H1 (cell line): ENCODE results near the gene HSPB1. TPM values are rescaled to one million over a fixed set of nuclear protein-coding genes. Genes with fewer than 3 reads are reported as not detected.
"Not testable (repeated sequence)": the region's sequence is repeated elsewhere in the genome, so short reads cannot be mapped to it uniquely, and the experiment has no call there.

Experiments used
- CTCF ChIA-PET: fragments of 300-600 bp; sonication (Branson Sonifier 250); formaldehyde crosslinking; loops from one replicate; lab custom pipeline; 2021; ENCODE audit not compliant: partially characterized antibody; lab: Charles Lee
- POLR2A ChIA-PET: fragments of 300-600 bp; sonication (Branson Sonifier 250); formaldehyde crosslinking; loops from one replicate; lab custom pipeline; 2021; ENCODE audit warnings: inconsistent platforms; ENCODE audit not compliant: partially characterized antibody; lab: Charles Lee
- DNase-seq, 2 experiments: peaks; one replicate each; pipeline versions ENCODE4 v3.0.0 to v3.0.0-alpha.2; 2010 to 2022; ENCODE audit warnings: low spot score in 2 of 2, low read depth in 1 of 2, mixed read lengths in 1 of 2
- FAIRE-seq: peaks from 2 replicates; lab custom pipeline; 2011; peaks lifted over from hg19 to GRCh38; lab: Jason Lieb, UNC
- H2AFZ ChIP-seq: 2 replicates; pipeline ENCODE4 v1.8.1; 2012; ENCODE audit warnings: low read length, inconsistent platforms
- H2AK5ac ChIP-seq: 2 replicates; pipeline ENCODE4 v1.6.1; 2013; ENCODE audit warnings: low read depth, low read length
- H2BK120ac ChIP-seq: replicated peaks from 2 replicates; pipeline ENCODE3; 2013; ENCODE audit warnings: low read depth, low read length, inconsistent platforms
- H2BK12ac ChIP-seq: 2 replicates; pipeline ENCODE4 v1.6.1; 2013; ENCODE audit warnings: low read depth, low read length
- H2BK15ac ChIP-seq: 2 replicates; pipeline ENCODE4 v1.6.1; 2013; ENCODE audit warnings: low read length
- H2BK20ac ChIP-seq: 2 replicates; pipeline ENCODE4 v1.6.1; 2013; ENCODE audit warnings: low read length
- H2BK5ac ChIP-seq: 2 replicates; pipeline ENCODE4 v1.6.1; 2013; ENCODE audit warnings: low read depth, low read length
- H3K14ac ChIP-seq: 2 replicates; pipeline ENCODE4 v1.6.1; 2013; ENCODE audit warnings: inconsistent platforms; ENCODE audit not compliant: insufficient read length
- H3K18ac ChIP-seq: 2 replicates; pipeline ENCODE4 v1.6.1; 2013; ENCODE audit warnings: low read length; ENCODE audit errors: extremely low read depth
- H3K23ac ChIP-seq: 2 replicates; pipeline ENCODE4 v1.6.1; 2013; ENCODE audit warnings: inconsistent platforms; ENCODE audit not compliant: insufficient read length
- H3K23me2 ChIP-seq: 2 replicates; pipeline ENCODE4 v1.6.1; 2013; ENCODE audit warnings: low read depth, low read length
- H3K27ac ChIP-seq: 2 replicates; pipeline ENCODE4 v1.6.1; 2011; ENCODE audit warnings: low read depth, low read length, inconsistent platforms
- H3K27me3 ChIP-seq, 4 experiments: replicated peaks in 1 of 4; 1 replicate in 1 of 4; 2 replicates in 3 of 4; pipeline versions ENCODE4 v1.6.1 to v1.8.1; 2011 to 2013; ENCODE audit warnings: low read length in 3 of 4, mild to moderate bottlenecking in 3 of 4, inconsistent platforms in 2 of 4, mixed read lengths in 2 of 4, moderate library complexity in 1 of 4; ENCODE audit not compliant: control insufficient read depth in 3 of 4, insufficient read depth in 3 of 4; ENCODE audit errors: extremely low read depth in 1 of 4
- H3K36me3 ChIP-seq, 4 experiments: 2 replicates each; pipeline versions ENCODE4 v1.6.1 to v1.8.1; 2011 to 2013; ENCODE audit warnings: mild to moderate bottlenecking in 4 of 4, low read length in 3 of 4, moderate library complexity in 2 of 4, control low read depth in 1 of 4, inconsistent platforms in 1 of 4; ENCODE audit not compliant: insufficient read depth in 4 of 4, control insufficient read depth in 2 of 4
- H3K4ac ChIP-seq: replicated peaks from 2 replicates; pipeline ENCODE3; 2013; ENCODE audit warnings: low read length, low read depth, mixed read lengths, inconsistent platforms; ENCODE audit not compliant: insufficient read length
- H3K4me1 ChIP-seq, 4 experiments: replicated peaks in 1 of 4; 1 replicate in 1 of 4; 2 replicates in 3 of 4; pipeline versions ENCODE4 v1.6.1 to v1.8.1; 2011 to 2013; ENCODE audit warnings: low read length in 3 of 4, inconsistent platforms in 2 of 4, mixed read lengths in 1 of 4; ENCODE audit not compliant: insufficient read depth in 4 of 4, control insufficient read depth in 3 of 4
- H3K4me2 ChIP-seq, 2 experiments: 2 replicates each; pipeline versions ENCODE4 v1.6.1 to v1.8.1; 2011 to 2013; ENCODE audit warnings: low read depth in 2 of 2, low read length in 2 of 2, control low read depth in 1 of 2, inconsistent platforms in 1 of 2, mild to moderate bottlenecking in 1 of 2; ENCODE audit not compliant: insufficient read depth in 1 of 2
- H3K4me3 ChIP-seq, 4 experiments: fragments of 200-600, 300-600 bp in 1 of 4; sonication (generic), shearing (Covaris generic), sonication (Bioruptor Twin) in 1 of 4; 2 replicates each; pipeline versions ENCODE4 v1.5.1 to v1.8.1; 2011 to 2016; ENCODE audit warnings: low read length in 4 of 4, low read depth in 3 of 4, control low read depth in 2 of 4, inconsistent platforms in 2 of 4, mild to moderate bottlenecking in 2 of 4, mixed read lengths in 1 of 4, moderate library complexity in 1 of 4; ENCODE audit not compliant: insufficient read depth in 2 of 4; ENCODE audit errors: extremely low read depth in 1 of 4
- H3K56ac ChIP-seq: replicated peaks from 2 replicates; pipeline ENCODE3; 2013; ENCODE audit warnings: low read depth, mild to moderate bottlenecking, mixed read lengths, low read length, inconsistent platforms; ENCODE audit not compliant: insufficient read length
- H3K79me1 ChIP-seq: 2 replicates; pipeline ENCODE4 v1.6.1; 2013; ENCODE audit warnings: low read depth, low read length, control low read depth
- H3K79me2 ChIP-seq, 2 experiments: 2 replicates each; pipeline versions ENCODE4 v1.6.1 to v1.8.1; 2012 to 2013; ENCODE audit warnings: low read length in 2 of 2, mild to moderate bottlenecking in 2 of 2, inconsistent platforms in 1 of 2; ENCODE audit not compliant: insufficient read depth in 2 of 2, control insufficient read depth in 1 of 2
- H3K9ac ChIP-seq, 4 experiments: replicated peaks in 1 of 4; 1 replicate in 1 of 4; 2 replicates in 3 of 4; pipeline versions ENCODE4 v1.6.1 to v1.8.1; 2011 to 2013; ENCODE audit warnings: low read depth in 3 of 4, low read length in 3 of 4, control low read depth in 2 of 4, mild to moderate bottlenecking in 2 of 4, moderate library complexity in 2 of 4, inconsistent platforms in 1 of 4; ENCODE audit errors: extremely low read depth in 1 of 4
- H3K9me3 ChIP-seq, 2 experiments: 2 replicates each; pipeline versions ENCODE4 v1.6.1 to v1.8.1; 2012 to 2013; ENCODE audit warnings: mild to moderate bottlenecking in 2 of 2, moderate library complexity in 2 of 2, control low read depth in 1 of 2, inconsistent platforms in 1 of 2, low read depth in 1 of 2, low read length in 1 of 2, mixed read lengths in 1 of 2; ENCODE audit not compliant: insufficient read depth in 2 of 2
- H4K20me1 ChIP-seq, 2 experiments: replicated peaks in 1 of 2; 2 replicates each; pipeline versions ENCODE3 to v1.8.1; 2011 to 2013; ENCODE audit warnings: inconsistent platforms in 2 of 2, low read length in 2 of 2, mild to moderate bottlenecking in 1 of 2; ENCODE audit not compliant: insufficient read depth in 2 of 2, control insufficient read depth in 1 of 2
- H4K5ac ChIP-seq: 2 replicates; pipeline ENCODE4 v1.6.1; 2013; ENCODE audit warnings: low read length, low read depth, mixed read lengths, inconsistent platforms; ENCODE audit not compliant: insufficient read length
- H4K8ac ChIP-seq: 2 replicates; pipeline ENCODE4 v1.8.0; 2013; ENCODE audit warnings: mild to moderate bottlenecking, moderate library complexity, low read length, inconsistent platforms; ENCODE audit not compliant: insufficient read depth; ENCODE audit errors: extremely low read depth
- H4K91ac ChIP-seq: replicated peaks from 2 replicates; pipeline ENCODE3; 2013; ENCODE audit warnings: low read length, mixed read lengths, inconsistent platforms; ENCODE audit not compliant: insufficient read length
- WGBS, 2 experiments: shearing (Covaris generic) in 1 of 2; methylation state at CpG; one replicate each; pipeline versions ENCODE4 v1.1.6 to v1.1.7; 2013 to 2015; ENCODE audit warnings: low lambda C conversion rate in 2 of 2, mixed read lengths in 2 of 2, inconsistent platforms in 1 of 2, low coverage in 1 of 2, missing lambda C conversion rate in 1 of 2; ENCODE audit not compliant: insufficient replicate concordance in 2 of 2, insufficient coverage in 1 of 2, insufficient read length in 1 of 2; ENCODE audit errors: extremely low coverage in 1 of 2, missing lambda C conversion rate in 1 of 2; 5-methylcytosine and 5-hydroxymethylcytosine counted together
- polyA plus RNA-seq, 7 experiments: library from polyadenylated mRNA; depleted of rRNA in 3 of 7; stranded (reverse) in 5 of 7; unstranded in 2 of 7; fragments of >200 nt in 5 of 7; fragments of 200-250 nt in 2 of 7; gene quantifications; 1 replicate in 5 of 7; 2 replicates in 1 of 7; 4 replicates in 1 of 7; pipeline versions ENCODE4 v1.2.1 to v1.2.3, GENCODE V29; 2011 to 2013; ENCODE audit warnings: missing spikeins in 2 of 7, mixed read lengths in 2 of 7
- total RNA-seq: library from RNA; stranded (reverse); fragmentation: NEBNext Ultra II Directional; extraction: Animal tissue kit (Norgen Biotek cat#: 25700); gene quantifications from 2 replicates; pipeline ENCODE4 v1.2.1, GENCODE V29; 2021

Gene HSPB1
- total and polyA plus RNA-seq, 2 of the 8 experiments (the other 6 are each of a cell fraction or from before 2014, with no cell fraction given): 165 to 254 TPM

DNA sequence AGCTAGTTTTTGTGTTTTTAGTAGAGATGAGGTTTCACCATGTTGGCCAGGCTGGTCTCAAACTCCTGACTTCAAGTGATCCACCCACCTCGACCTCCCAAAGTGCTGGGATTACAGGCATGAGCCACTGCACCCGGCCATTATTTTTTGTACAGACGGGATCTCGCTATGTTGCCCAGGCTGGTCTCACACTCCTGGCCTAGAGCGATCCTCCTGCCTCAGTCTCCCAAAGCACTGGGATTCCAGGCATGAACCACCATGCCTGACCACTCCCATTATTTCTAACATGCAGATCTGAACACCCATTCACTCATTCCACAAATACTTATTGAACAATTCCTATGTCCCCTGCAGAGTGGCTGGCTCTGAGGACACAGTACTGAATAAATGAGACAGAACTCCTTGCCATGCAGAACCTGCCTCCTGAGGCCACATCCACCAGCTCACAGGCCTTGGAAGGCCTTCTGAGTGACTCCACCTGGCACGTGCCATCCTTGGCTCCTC, 11.6 kb upstream of the HSPB1 start:
- H3K18ac ChIP-seq: peak overlapping the region; percentile 73
- not testable (repeated sequence) for FAIRE-seq, H3K23me2 ChIP-seq, H4K20me1 ChIP-seq, H3K23ac ChIP-seq, H3K36me3 ChIP-seq, H3K79me2 ChIP-seq, H3K27me3 ChIP-seq, H3K56ac ChIP-seq, H3K9ac ChIP-seq, H2AK5ac ChIP-seq, H3K14ac ChIP-seq, H4K8ac ChIP-seq, H2BK15ac ChIP-seq, H3K79me1 ChIP-seq, H2AFZ ChIP-seq, H4K5ac ChIP-seq, H3K4me3 ChIP-seq, H3K9me3 ChIP-seq, DNase-seq
- peak overlapping the region; percentile 95 for H2BK12ac ChIP-seq
- H3K4ac ChIP-seq: peak overlapping the region; percentile 7
- H2BK120ac ChIP-seq: peak overlapping the region; percentile 10
- H2BK20ac ChIP-seq: peak overlapping the region; percentile 97; the same call in 1 of the 2 replicates
- peak overlapping the region; percentile 72; the same call in 1 of the 2 replicates for H2BK5ac ChIP-seq
- WGBS, 2 experiments: 94% methylated on average over 6 of the region's 6 CpGs; no CpG with 5 or more reads in 1 of the 2 experiments
- H3K4me2 ChIP-seq: peak overlapping the region in 1 of 2 experiments; percentile 27; a peak in 1 of 4 replicates
- peak overlapping the region; percentile 19; the same call in 1 of the 2 replicates for H3K27ac ChIP-seq
- CTCF ChIA-PET: interaction anchor here (0.7 to 19.4 kb wide), 22 partner anchors 9 to 209 kb away, joined by 3 to 426 read pairs (median 4); partner anchors contain the start of genes HSPB1 and SRRM3
- POLR2A ChIA-PET: interaction anchor here (0.9 to 2.7 kb wide), 7 partner anchors 10 to 27 kb away, joined by 3 to 22 read pairs (median 6); no protein-coding TSS in a partner anchor
- H3K4me1 ChIP-seq: peaks cover 0 to 22% (median 11%) of the 10 kb centered on the region in 4 experiments; a peak in 6 of 7 replicates
- peak overlapping the region; percentile 92 for H4K91ac ChIP-seq
